ENCODE data around the gene AMT.
"Not testable (repeated sequence)": the region's sequence is repeated elsewhere in the genome, so short reads cannot be mapped to it uniquely, and the experiment has no call there.

Gene AMT

DNA sequence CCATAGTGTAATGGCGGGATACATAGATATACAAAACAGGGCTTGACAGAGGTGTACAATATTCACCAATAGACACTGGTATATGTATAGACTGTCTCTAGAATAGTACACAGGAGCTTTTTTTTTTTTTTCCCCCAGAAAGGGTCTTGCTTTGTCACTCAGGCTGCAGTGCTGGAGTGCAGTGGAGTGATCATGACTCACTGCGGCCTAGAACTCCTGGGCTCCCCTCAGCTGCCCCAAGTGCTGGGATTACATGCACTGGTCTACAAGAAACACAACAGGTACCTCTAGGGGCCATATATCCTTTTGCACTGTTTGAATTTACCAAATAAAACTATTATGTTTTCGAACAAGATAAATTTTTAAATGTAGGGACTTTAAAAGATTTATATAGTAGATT lies 22.8 kb downstream of the AMT start:
- Histone ChIP-seq H3K9me3 (peaks cover 12% of the 10 kb centered on the region; the same call in 1 of the 2 replicates), H4K20me1 (peaks cover 100% of the 10 kb centered on the region), H3K4me3 (no peak overlapping the region), H3K4me1 (peaks cover 57% of the 10 kb centered on the region), H3K27me3 (no peaks in the 10 kb centered on the region), H3K27ac (no peak overlapping the region), H3K9ac (no peak overlapping the region), H3K4me2 (peak overlapping the region; percentile 55), H3K36me3 (peaks cover 86% of the 10 kb centered on the region)
- no peak for TF ChIP-seq Cebpa-rat (IDR thresholded peaks at IDR 0.05)

DNA sequence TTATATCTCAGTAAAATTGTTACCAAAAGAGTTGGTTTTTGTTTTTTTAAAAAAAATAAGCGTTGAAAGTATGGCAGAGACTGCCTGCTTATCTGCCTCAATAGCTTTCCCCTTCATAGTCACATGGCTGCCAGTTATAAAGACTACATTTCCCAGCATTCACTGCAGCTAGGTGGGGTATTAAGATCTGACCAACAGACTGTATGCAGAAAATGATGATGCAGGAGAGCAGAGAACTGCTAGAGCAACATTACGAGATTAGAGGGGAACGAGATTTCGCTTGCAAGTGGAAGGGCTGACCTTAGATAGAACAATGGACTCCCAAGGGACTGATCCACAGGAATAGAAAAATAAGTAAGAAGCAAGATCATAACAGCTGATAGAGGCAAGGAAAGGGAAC lies 24.8 kb downstream of the AMT start:
- H3K27ac ChIP-seq = no peak overlapping the region
- no peak overlapping the region for H3K4me3 ChIP-seq
- peaks cover 84% of the 10 kb centered on the region for H3K36me3 ChIP-seq
- no peaks in the 10 kb centered on the region for H3K9me3 ChIP-seq
- TF ChIP-seq Cebpa-rat (IDR thresholded peaks at IDR 0.05) = no peak
- H3K4me2 ChIP-seq = peak overlapping the region; percentile 40
- H4K20me1 ChIP-seq = peaks cover 100% of the 10 kb centered on the region
- no peak overlapping the region for H3K9ac ChIP-seq
- H3K27me3 ChIP-seq = no peaks in the 10 kb centered on the region
- H3K4me1 ChIP-seq = peaks cover 64% of the 10 kb centered on the region

DNA sequence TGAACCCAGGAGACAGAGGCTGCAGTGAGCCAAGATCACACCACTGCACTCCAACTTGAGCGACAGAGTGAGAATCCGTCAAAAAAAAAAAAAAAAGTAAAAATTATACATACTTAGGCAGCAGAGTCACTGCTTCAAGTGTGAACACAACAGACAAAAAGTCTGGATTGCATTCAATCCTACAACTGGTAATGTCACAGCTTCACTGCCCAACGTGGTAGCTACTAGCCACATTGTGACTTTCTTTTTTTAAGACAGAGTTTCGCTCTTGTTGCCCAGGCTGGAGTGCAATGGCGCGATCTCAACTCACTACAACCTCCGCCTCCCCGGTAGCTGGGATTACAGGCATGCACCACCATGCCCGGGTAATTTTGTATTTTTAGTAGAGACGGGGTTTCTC lies 31.0 kb downstream of the AMT start:
- Histone ChIP-seq H4K20me1 (peaks cover 100% of the 10 kb centered on the region), H3K4me1 (peaks cover 36% of the 10 kb centered on the region)

DNA sequence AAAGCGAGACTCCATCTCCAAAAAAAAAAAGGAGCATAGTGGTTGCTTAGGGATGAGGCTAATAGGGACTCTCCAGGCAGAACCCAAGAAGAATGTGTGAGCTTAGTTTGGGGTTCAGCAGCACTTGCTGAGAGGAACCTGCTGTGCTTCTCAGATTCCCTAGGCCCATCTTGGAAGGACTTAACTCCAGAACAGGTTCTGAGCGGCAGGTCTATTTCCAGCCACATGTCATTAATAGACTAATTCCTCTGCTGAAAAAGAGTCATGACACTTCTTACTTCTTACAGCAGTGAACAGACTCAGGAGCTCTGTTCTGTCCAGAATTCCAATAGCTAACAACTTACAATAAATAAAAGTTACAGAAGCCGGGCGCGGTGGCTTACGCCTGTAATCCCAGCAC lies 33.0 kb downstream of the AMT start:
- Histone ChIP-seq H3K4me2 (no peak overlapping the region), H4K20me1 (peaks cover 100% of the 10 kb centered on the region), H3K4me1 (peaks cover 44% of the 10 kb centered on the region), H3K36me3 (peaks cover 80% of the 10 kb centered on the region), H3K27me3 (no peaks in the 10 kb centered on the region), H3K9ac (no peak overlapping the region), H3K9me3 (no peaks in the 10 kb centered on the region), H3K4me3 (no peak overlapping the region), H3K27ac (no peak overlapping the region)
- TF ChIP-seq Cebpa-rat (IDR thresholded peaks at IDR 0.05) = no peak

More for the DNA sequence above, 31.0 kb downstream of the AMT start:
- H3K4me3 ChIP-seq, H3K27ac ChIP-seq, H3K9ac ChIP-seq, H3K9me3 ChIP-seq, H3K4me2 ChIP-seq, H3K27me3 ChIP-seq: not testable (repeated sequence)
- H3K36me3 ChIP-seq = peaks cover 90% of the 10 kb centered on the region

DNA sequence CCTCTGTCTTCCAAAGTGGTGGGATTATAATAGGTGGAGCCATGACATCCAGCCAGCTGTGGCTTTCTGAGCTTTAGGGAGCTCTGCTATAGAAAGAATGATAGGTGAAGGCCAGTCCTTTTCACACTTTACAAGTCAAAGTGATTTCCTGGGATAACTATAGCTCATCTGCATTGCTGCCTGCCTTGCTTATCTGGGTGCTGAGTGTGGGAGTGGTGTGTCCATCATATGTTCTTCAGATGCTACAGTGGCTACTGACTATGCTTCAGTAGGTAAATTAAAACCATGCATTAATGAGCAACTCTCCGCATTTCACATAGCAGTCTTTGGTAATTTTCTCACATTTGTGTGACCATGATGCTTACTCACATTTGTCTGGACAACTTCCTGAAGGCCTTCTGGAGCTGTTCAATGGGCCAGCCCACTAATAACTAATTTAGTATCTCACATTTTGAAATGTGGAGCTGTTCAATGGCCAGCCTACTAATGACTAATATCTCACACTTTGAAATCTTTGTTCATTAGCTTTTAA lies 33.9 kb downstream of the AMT start:
- Histone ChIP-seq H3K27ac (no peak overlapping the region), H3K4me1 (peaks cover 44% of the 10 kb centered on the region), H3K9me3 (no peaks in the 10 kb centered on the region), H3K9ac (no peak overlapping the region), H4K20me1 (peaks cover 100% of the 10 kb centered on the region), H3K36me3 (peaks cover 80% of the 10 kb centered on the region), H3K4me2 (peak overlapping the region; percentile 1; the same call in 1 of the 2 replicates), H3K27me3 (no peaks in the 10 kb centered on the region), H3K4me3 (no peak overlapping the region)
- no peak for TF ChIP-seq Cebpa-rat (IDR thresholded peaks at IDR 0.05)

DNA sequence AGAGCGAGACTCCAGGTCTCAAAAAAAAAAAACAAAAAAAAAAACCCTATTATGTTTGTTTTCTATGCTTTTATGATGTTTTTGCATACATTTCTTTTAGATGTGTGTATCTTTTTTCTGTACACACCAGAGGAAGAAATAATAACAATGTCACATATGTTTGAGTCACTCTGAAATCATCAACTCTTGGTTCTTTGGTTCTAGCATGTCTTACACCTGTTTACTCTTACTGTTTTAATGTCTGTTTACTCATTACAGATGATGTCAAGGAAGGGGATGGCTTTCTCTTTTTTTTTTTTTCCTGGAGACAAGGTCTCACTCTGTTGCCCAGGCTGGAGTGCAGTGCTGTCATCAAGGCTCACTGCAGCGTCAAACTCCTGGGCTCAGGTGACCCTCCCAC lies 34.6 kb downstream of the AMT start:
- peaks cover 38% of the 10 kb centered on the region for H3K4me1 ChIP-seq
- no peaks in the 10 kb centered on the region for H3K27me3 ChIP-seq
- peaks cover 80% of the 10 kb centered on the region for H3K36me3 ChIP-seq
- H3K27ac ChIP-seq = no peak overlapping the region
- no peak overlapping the region; the same call in 1 of the 2 replicates for H3K4me2 ChIP-seq
- TF ChIP-seq Cebpa-rat (IDR thresholded peaks at IDR 0.05) = no peak
- H3K4me3 ChIP-seq = no peak overlapping the region
- H3K9ac ChIP-seq = no peak overlapping the region
- H3K9me3 ChIP-seq = no peaks in the 10 kb centered on the region
- H4K20me1 ChIP-seq = peaks cover 100% of the 10 kb centered on the region

DNA sequence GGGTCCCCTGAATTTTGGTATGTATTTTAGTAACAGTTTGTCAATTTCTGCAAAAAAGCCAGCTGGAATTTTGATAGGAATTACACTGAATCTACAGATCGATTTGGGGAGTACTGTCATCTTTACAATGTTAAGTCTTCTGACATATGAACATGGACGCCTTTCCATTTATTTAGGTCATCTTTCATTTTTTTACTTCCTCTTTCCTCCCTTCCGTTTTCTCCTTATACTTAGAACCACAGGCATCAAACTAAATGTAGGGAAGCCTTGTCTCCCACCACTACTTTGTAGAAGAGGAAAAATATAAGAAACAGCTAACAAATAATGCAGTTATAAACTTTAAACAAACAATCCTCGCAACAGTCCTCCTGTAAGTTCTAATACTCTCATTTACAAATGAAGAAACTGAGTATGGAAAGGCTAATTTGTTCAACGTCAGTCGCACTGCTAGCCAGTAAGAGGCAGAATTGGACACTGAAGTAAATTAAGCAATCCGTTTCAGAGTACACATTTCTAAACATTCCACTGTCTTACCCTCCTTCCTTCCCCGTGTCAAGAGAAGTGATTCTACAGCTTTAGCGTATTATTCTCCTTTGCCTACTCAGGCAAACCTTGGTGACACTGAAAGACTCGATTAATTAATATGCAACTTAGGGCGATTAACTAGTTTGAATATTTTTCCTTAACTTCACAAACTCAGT lies 36.1 kb downstream of the AMT start:
- Histone ChIP-seq H3K27me3 (no peaks in the 10 kb centered on the region), H3K9ac (0 out of 2 replicates have a peak overlapping the region, but pooled peaks have one; percentile 34), H3K4me2 (peak overlapping the region; percentile 78), H3K9me3 (0 out of 2 replicates have a peak, but pooled peaks cover 3% of the 10 kb centered on the region), H3K36me3 (peaks cover 80% of the 10 kb centered on the region), H3K27ac (peak overlapping the region; percentile 25; the same call in 1 of the 2 replicates), H3K4me3 (no peak overlapping the region), H4K20me1 (peaks cover 100% of the 10 kb centered on the region), H3K4me1 (peaks cover 37% of the 10 kb centered on the region)
- no peak for TF ChIP-seq Cebpa-rat (IDR thresholded peaks at IDR 0.05)

DNA sequence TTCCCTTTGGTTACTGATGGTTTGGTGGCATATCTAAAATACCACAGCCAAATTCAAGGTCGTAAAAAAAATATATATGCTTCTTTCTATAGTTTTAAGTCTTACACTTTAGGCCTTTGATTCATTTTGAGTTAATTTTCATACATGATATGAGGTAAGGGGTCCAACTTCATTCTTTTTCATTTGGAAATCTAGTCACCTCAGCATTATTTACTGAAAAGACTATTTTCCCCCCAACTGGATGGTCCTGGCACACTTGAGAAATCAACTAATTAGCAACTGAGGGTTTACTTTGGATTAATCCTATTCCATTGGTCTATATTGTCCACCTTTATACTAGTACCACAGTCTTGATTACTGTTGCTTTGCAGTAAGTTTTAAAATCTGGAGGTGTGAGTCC lies 36.7 kb downstream of the AMT start:
- TF ChIP-seq Cebpa-rat (IDR thresholded peaks at IDR 0.05) = no peak
- no peak overlapping the region for H3K9ac ChIP-seq
- H3K9me3 ChIP-seq = 0 out of 2 replicates have a peak, but pooled peaks cover 5% of the 10 kb centered on the region
- peaks cover 100% of the 10 kb centered on the region for H4K20me1 ChIP-seq
- H3K27ac ChIP-seq = no peak overlapping the region
- H3K4me1 ChIP-seq = peaks cover 37% of the 10 kb centered on the region
- peak overlapping the region; percentile 78 for H3K4me2 ChIP-seq
- H3K27me3 ChIP-seq = no peaks in the 10 kb centered on the region
- peaks cover 80% of the 10 kb centered on the region for H3K36me3 ChIP-seq
- H3K4me3 ChIP-seq = no peak overlapping the region

DNA sequence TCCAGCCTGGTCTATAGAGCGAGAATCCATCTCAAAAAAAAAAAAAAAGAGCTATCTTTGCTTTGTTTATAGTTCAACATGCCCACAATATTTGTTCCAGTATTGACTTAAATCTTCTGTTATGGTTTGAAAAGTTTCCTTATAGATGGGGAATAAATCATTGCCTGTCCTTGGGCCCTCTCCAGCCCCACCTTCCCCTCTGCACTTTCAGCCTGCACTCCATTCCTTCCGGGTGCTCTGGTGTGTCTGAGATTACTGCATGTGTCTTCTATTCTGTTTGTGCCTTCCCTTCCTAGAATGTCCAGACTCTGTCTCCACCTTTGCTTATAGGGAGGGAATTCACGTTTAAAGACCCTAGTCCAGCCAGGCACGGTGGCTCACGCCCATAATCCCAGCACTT lies 38.9 kb downstream of the AMT start:
- no peak for TF ChIP-seq Cebpa-rat (IDR thresholded peaks at IDR 0.05)
- Histone ChIP-seq H3K4me2 (no peak overlapping the region), H3K4me1 (peaks cover 33% of the 10 kb centered on the region), H3K27me3 (no peaks in the 10 kb centered on the region), H3K9me3 (peaks cover 21% of the 10 kb centered on the region), H3K27ac (no peak overlapping the region), H3K36me3 (peaks cover 74% of the 10 kb centered on the region), H3K9ac (no peak overlapping the region), H4K20me1 (peaks cover 100% of the 10 kb centered on the region), H3K4me3 (no peak overlapping the region)

DNA sequence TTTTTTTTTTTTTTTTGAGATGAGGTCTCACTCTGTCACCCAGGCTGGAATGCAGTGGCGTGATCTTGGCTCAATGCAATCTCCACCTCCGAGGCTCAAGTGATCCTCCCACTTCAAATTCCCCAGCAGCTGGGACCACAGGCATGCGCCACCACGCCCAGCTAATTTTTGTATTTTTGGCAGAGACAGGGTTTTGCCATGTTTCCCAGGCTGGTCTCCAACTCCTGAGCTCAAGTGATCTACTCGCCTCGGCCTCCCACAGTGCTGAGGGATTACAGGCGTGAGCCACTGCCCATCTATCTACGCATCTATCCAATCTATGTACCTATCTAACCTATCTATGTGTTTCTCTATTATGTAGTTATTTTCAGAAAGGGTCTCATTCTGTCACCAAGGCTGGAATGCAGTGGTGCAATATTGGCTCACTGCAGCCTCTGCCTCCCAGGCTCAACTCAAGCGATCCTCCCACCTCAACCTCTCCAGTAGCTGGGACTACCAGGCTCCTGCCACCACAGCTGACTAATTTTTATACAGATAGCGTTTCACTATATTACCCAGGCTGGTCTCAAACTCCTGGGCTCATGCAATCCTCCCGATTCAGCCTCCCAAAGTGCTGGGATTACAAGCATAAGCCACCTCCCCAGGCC lies 43.9 kb downstream of the AMT start:
- Histone ChIP-seq H3K4me1 (peaks cover 23% of the 10 kb centered on the region), H3K4me3 (no peak overlapping the region), H3K27ac (no peak overlapping the region), H3K4me2 (0 out of 2 replicates have a peak overlapping the region, but pooled peaks have one; percentile 55), H3K9ac (no peak overlapping the region), H4K20me1 (peaks cover 100% of the 10 kb centered on the region), H3K9me3 (peaks cover 35% of the 10 kb centered on the region), H3K36me3 (peaks cover 93% of the 10 kb centered on the region), H3K27me3 (no peaks in the 10 kb centered on the region)
- TF ChIP-seq Cebpa-rat (IDR thresholded peaks at IDR 0.05) = no peak
